Measurements from ENCODE around the gene IL13RA1.

DNA sequence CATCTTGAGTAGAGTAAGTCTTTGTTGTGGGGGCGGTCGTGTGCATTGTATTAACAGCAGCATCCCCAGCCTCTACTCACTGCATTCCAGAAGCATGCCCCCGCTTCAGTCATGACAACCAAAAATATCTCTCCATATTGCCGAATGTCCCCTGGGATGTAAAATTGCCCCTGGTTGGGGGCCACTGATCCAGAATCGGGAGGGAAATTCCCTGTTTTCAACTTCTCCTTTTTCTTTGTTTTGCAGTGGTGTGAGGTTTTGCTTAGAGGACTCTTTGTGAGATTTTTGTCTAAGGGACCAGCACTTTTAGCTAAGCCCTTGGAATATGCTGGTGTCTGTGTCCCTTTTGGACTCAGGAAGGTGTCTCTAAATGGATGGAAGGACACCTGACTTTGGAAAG lies 3.0 kb upstream of the IL13RA1 start:
- TF ChIP-seq, protein P1, sequence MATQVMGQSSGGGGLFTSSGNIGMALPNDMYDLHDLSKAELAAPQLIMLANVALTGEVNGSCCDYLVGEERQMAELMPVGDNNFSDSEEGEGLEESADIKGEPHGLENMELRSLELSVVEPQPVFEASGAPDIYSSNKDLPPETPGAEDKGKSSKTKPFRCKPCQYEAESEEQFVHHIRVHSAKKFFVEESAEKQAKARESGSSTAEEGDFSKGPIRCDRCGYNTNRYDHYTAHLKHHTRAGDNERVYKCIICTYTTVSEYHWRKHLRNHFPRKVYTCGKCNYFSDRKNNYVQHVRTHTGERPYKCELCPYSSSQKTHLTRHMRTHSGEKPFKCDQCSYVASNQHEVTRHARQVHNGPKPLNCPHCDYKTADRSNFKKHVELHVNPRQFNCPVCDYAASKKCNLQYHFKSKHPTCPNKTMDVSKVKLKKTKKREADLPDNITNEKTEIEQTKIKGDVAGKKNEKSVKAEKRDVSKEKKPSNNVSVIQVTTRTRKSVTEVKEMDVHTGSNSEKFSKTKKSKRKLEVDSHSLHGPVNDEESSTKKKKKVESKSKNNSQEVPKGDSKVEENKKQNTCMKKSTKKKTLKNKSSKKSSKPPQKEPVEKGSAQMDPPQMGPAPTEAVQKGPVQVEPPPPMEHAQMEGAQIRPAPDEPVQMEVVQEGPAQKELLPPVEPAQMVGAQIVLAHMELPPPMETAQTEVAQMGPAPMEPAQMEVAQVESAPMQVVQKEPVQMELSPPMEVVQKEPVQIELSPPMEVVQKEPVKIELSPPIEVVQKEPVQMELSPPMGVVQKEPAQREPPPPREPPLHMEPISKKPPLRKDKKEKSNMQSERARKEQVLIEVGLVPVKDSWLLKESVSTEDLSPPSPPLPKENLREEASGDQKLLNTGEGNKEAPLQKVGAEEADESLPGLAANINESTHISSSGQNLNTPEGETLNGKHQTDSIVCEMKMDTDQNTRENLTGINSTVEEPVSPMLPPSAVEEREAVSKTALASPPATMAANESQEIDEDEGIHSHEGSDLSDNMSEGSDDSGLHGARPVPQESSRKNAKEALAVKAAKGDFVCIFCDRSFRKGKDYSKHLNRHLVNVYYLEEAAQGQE (IDR thresholded peaks at IDR 0.05) = no peak
- TF ChIP-seq BHLHE40 (IDR thresholded peaks at IDR 0.05; ENCODE audit: low read depth, low read length) = no peak
- no peak for TF ChIP-seq FOSL2 (IDR thresholded peaks at IDR 0.05)
- no peak for TF ChIP-seq FOSL2 (CRISPR knock-in tag; IDR thresholded peaks at IDR 0.05)
- no peak for TF ChIP-seq POLR2AphosphoS2 (conservative IDR thresholded peaks at IDR 0.05; ENCODE audit: low read length)
- no peak for TF ChIP-seq HDAC2 (IDR thresholded peaks at IDR 0.05)
- TF ChIP-seq, protein P2, sequence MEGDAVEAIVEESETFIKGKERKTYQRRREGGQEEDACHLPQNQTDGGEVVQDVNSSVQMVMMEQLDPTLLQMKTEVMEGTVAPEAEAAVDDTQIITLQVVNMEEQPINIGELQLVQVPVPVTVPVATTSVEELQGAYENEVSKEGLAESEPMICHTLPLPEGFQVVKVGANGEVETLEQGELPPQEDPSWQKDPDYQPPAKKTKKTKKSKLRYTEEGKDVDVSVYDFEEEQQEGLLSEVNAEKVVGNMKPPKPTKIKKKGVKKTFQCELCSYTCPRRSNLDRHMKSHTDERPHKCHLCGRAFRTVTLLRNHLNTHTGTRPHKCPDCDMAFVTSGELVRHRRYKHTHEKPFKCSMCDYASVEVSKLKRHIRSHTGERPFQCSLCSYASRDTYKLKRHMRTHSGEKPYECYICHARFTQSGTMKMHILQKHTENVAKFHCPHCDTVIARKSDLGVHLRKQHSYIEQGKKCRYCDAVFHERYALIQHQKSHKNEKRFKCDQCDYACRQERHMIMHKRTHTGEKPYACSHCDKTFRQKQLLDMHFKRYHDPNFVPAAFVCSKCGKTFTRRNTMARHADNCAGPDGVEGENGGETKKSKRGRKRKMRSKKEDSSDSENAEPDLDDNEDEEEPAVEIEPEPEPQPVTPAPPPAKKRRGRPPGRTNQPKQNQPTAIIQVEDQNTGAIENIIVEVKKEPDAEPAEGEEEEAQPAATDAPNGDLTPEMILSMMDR (IDR thresholded peaks at IDR 0.05) = no peak
- no peak for TF ChIP-seq ZNF302 (CRISPR knock-in tag; IDR thresholded peaks at IDR 0.05)
- TF ChIP-seq, protein P3, sequence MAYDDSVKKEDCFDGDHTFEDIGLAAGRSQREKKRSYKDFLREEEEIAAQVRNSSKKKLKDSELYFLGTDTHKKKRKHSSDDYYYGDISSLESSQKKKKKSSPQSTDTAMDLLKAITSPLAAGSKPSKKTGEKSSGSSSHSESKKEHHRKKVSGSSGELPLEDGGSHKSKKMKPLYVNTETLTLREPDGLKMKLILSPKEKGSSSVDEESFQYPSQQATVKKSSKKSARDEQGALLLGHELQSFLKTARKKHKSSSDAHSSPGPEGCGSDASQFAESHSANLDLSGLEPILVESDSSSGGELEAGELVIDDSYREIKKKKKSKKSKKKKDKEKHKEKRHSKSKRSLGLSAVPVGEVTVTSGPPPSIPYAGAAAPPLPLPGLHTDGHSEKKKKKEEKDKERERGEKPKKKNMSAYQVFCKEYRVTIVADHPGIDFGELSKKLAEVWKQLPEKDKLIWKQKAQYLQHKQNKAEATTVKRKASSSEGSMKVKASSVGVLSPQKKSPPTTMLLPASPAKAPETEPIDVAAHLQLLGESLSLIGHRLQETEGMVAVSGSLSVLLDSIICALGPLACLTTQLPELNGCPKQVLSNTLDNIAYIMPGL (CRISPR knock-in tag; IDR thresholded peaks at IDR 0.05; ENCODE audit: borderline replicate concordance) = no peak
- no peak for TF ChIP-seq ZFP36 (IDR thresholded peaks at IDR 0.05; ENCODE audit: borderline replicate concordance, partially characterized antibody)
- TF ChIP-seq SMC3 (IDR thresholded peaks at IDR 0.05) = no peak
- no peak for TF ChIP-seq ESRRA (IDR thresholded peaks at IDR 0.05; ENCODE audit: borderline replicate concordance, low read length)
- no peak for TF ChIP-seq HOXA7 (CRISPR knock-in tag; IDR thresholded peaks at IDR 0.05)
- TF ChIP-seq, protein P4, sequence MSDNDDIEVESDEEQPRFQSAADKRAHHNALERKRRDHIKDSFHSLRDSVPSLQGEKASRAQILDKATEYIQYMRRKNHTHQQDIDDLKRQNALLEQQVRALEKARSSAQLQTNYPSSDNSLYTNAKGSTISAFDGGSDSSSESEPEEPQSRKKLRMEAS (IDR thresholded peaks at IDR 0.05) = no peak

All from A549 (cell line).